Measurements from ENCODE around the gene SGIP1.
"Not testable (repeated sequence)": the region's sequence is repeated elsewhere in the genome, so short reads cannot be mapped to it uniquely, and the experiment has no call there.

The SGIP1 gene

GRCh38 chr1:66733348-66734017, 199.5 kb downstream of the SGIP1 start:
- no peak for DNase-seq
- intact Hi-C loops (cut with DNase I): loop anchor here (10.0 kb wide), 1 partner anchor 779 kb away; no protein-coding TSS in a partner anchor

GRCh38 chr1:66734531-66734930, 200.6 kb downstream of the SGIP1 start:
- DNase-seq: not testable (repeated sequence)
- intact Hi-C loops (cut with DNase I): loop anchor here (10.0 kb wide), 1 partner anchor 780 kb away; no protein-coding TSS in a partner anchor

GRCh38 chr1:66737836-66738235, 203.9 kb downstream of the SGIP1 start:
- no peak for DNase-seq
- intact Hi-C loops (cut with DNase I): loop anchor here (10.0 kb wide), 1 partner anchor 783 kb away; no protein-coding TSS in a partner anchor

- intact Hi-C loops (cut with DNase I): loop anchor here (10.0 kb wide), 1 partner anchor 785 kb away; no protein-coding TSS in a partner anchor
- no peak for DNase-seq
Observed at GRCh38 chr1:66739401-66740157, 205.6 kb downstream of the SGIP1 start.

- intact Hi-C loops (cut with DNase I): no loop called here
- DNase-seq: no peak
Observed at GRCh38 chr1:66745451-66745850, 211.5 kb downstream of the SGIP1 start.

- DNase-seq: no peak
- intact Hi-C loops (cut with DNase I): no loop called here
Observed at GRCh38 chr1:66747501-66747900, 213.5 kb downstream of the SGIP1 start.

GRCh38 chr1:66750577-66750976, 216.6 kb downstream of the SGIP1 start:
- intact Hi-C loops (cut with DNase I): no loop called here
- DNase-seq: no peak

- intact Hi-C loops (cut with DNase I): no loop called here
- no peak for DNase-seq
Observed at GRCh38 chr1:66751160-66751559, 217.2 kb downstream of the SGIP1 start.

GRCh38 chr1:66752000-66752592, 218.1 kb downstream of the SGIP1 start, which contains the start of gene DYNLT5:
Gene DYNLT5, plus strand, starts transcription at chr1:66752459. Its CDS starts 2,200 bp downstream, at chr1:66754659.
- intact Hi-C loops (cut with DNase I): no loop called here

GRCh38 chr1:66752671-66753371, 218.9 kb downstream of the SGIP1 start:
- intact Hi-C loops (cut with DNase I): no loop called here
- DNase-seq: peak in 35 of 42 donors; percentile 4 to 74 (median 34)

More at GRCh38 chr1:66752000-66752592, 218.1 kb downstream of the SGIP1 start, which contains the start of gene DYNLT5:
- peak; percentile 19 to 81 (median 61) for DNase-seq

- no peak for DNase-seq
- intact Hi-C loops (cut with DNase I): no loop called here
Observed at GRCh38 chr1:66757722-66758240, 223.8 kb downstream of the SGIP1 start.

GRCh38 chr1:66758241-66758755, 224.3 kb downstream of the SGIP1 start:
- intact Hi-C loops (cut with DNase I): no loop called here
- no peak for DNase-seq

GRCh38 chr1:66760506-66760905, 226.6 kb downstream of the SGIP1 start:
- DNase-seq: no peak
- intact Hi-C loops (cut with DNase I): no loop called here

- DNase-seq: no peak
- intact Hi-C loops (cut with DNase I): no loop called here
Observed at GRCh38 chr1:66761221-66761620, 227.3 kb downstream of the SGIP1 start.

- intact Hi-C loops (cut with DNase I): loop anchor here (5.0 kb wide), 1 partner anchor 382 kb away; no protein-coding TSS in a partner anchor
- peak in 29 of 42 donors; percentile 7 to 85 (median 46) for DNase-seq
Observed at GRCh38 chr1:66764994-66765578, 231.1 kb downstream of the SGIP1 start.

GRCh38 chr1:66767626-66768025, 233.7 kb downstream of the SGIP1 start:
- DNase-seq: no peak
- intact Hi-C loops (cut with DNase I): loop anchor here (5.0 kb wide), 1 partner anchor 380 kb away; no protein-coding TSS in a partner anchor

- DNase-seq: no peak
- intact Hi-C loops (cut with DNase I): loop anchor here (5.0 kb wide), 1 partner anchor 378 kb away; no protein-coding TSS in a partner anchor
Observed at GRCh38 chr1:66768965-66769364, 235.0 kb downstream of the SGIP1 start.

Data from head of caudate nucleus (tissue), 42 donors.